Activated naive CD8-positive, alpha-beta T cell treated with anti-CD3 and anti-CD28 coated beads, Interleukin-2, amount 50 U/mL, for 24 hours (primary cell): Measurements from ENCODE around the gene RAB11FIP3.
"Not testable (repeated sequence)": the region's sequence is repeated elsewhere in the genome, so short reads cannot be mapped to it uniquely, and the experiment has no call there.

Experiments used
- ATAC-seq: fragments of 150-1000 bp; cut with Tn5 transposase; one replicate; pipeline ENCODE4 v1.10.0; 2021
- DNase-seq: peaks from one replicate; pipeline ENCODE4 v3.0.0; 2021
- H3K27ac Mint-ChIP-seq: one replicate; pipeline ENCODE4 v1.8.0; 2021; ENCODE audit warnings: mild to moderate bottlenecking, mixed read lengths
- H3K27me3 Mint-ChIP-seq: one replicate; pipeline ENCODE4 v1.8.0; 2021; ENCODE audit warnings: mixed read lengths
- H3K36me3 Mint-ChIP-seq: one replicate; pipeline ENCODE4 v1.8.0; 2021; ENCODE audit warnings: low read depth, mixed read lengths
- H3K4me1 Mint-ChIP-seq: one replicate; pipeline ENCODE4 v1.8.0; 2021; ENCODE audit warnings: mixed read lengths
- H3K4me3 Mint-ChIP-seq: one replicate; pipeline ENCODE4 v1.8.0; 2021; ENCODE audit warnings: mild to moderate bottlenecking, moderate library complexity, mixed read lengths
- H3K9me3 Mint-ChIP-seq: one replicate; pipeline ENCODE4 v1.8.0; 2021; ENCODE audit warnings: mixed read lengths

RAB11FIP3 gene

DNA sequence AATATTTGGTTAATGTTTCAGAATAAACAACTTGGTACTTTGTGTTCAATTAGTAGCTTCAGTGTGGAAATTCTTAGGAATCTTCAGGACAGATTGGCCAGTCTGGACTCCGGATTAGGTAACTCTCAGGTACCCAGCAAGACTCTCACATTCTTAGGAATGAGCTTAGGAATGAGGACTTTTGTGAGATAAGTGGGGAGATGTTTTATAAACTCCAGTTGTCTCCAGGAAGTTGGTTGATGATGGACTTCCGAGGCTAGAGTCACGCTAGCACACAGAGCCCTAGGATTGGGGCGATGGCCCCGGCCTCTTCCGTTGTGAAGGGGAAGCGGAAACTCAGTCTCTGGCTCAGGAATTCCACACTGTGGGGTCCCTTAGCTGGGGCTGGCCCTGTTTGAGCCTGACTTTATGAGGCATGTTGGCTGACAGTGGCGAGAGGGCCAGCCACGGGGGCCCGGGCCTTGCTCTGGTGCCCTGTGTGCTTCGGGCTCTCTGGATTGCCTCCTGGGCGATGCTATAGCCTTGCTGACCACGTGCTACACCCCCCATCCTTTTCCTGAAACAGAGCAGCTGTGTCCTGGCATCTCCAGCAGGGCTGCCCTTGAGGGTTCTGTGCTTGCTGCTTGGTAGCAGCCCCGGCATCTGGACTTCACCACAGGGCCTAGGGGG, 32.4 kb downstream of the RAB11FIP3 start:
- no peak for ATAC-seq
- no peak overlapping the region for H3K27ac Mint-ChIP-seq

DNA sequence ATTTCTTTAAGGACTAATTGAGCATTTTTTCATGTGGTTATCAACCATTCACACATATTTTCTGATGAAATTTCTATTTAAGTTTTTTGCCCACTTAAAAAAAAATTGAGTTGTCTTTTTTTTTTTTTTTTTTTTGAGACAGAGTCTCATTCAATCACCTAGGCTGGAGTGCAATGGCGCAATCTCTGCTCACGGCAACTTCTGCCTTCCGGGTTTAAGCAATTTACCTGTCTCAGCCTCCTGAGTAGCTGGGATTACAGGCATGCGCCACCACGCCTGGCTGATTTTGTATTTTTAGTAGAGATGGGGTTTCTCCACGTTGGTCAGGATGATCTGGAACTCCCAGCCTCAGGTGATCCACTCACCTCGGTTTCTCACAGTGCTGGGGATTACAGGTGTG, 34.3 kb downstream of the RAB11FIP3 start:
- Mint-ChIP-seq H3K36me3 (peaks cover 9% of the 10 kb centered on the region), H3K4me1 (peaks cover 2% of the 10 kb centered on the region), H3K9me3 (no peaks in the 10 kb centered on the region), H3K4me3 (no peak overlapping the region), H3K27me3 (no peaks in the 10 kb centered on the region), H3K27ac (no peak overlapping the region)
- DNase-seq (no peak), ATAC-seq (no peak)

More for the DNA sequence above, 32.4 kb downstream of the RAB11FIP3 start:
- no peaks in the 10 kb centered on the region for H3K9me3 Mint-ChIP-seq
- H3K27me3 Mint-ChIP-seq: no peaks in the 10 kb centered on the region
- peaks cover 6% of the 10 kb centered on the region for H3K36me3 Mint-ChIP-seq
- H3K4me1 Mint-ChIP-seq: peaks cover 2% of the 10 kb centered on the region
- H3K4me3 Mint-ChIP-seq: no peak overlapping the region
- no peak for DNase-seq

DNA sequence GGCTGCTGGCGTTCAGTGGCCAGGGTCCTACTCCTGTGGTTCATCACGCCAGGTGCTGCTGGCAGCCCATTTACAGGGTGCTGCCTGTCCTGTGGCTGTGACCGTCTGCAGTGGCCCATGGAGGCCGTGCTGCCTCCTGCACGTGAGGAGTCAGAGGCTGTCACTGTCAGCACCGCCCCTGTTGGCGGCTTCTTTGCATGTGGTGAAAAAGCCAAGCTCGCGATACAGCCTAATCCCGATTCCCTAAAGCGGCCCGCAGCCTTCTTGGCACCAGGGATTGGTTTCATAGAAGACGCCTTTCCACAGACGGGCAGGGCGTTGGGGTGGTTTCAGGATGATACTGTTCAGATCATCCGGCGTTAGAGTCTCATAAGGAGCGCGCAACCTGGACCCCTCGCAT, 35.3 kb downstream of the RAB11FIP3 start:
- Mint-ChIP-seq H3K27me3 (no peaks in the 10 kb centered on the region), H3K27ac (no peak overlapping the region), H3K4me3 (no peak overlapping the region), H3K9me3 (no peaks in the 10 kb centered on the region), H3K36me3 (peaks cover 9% of the 10 kb centered on the region), H3K4me1 (peaks cover 2% of the 10 kb centered on the region)
- ATAC-seq (no peak), DNase-seq (no peak)

DNA sequence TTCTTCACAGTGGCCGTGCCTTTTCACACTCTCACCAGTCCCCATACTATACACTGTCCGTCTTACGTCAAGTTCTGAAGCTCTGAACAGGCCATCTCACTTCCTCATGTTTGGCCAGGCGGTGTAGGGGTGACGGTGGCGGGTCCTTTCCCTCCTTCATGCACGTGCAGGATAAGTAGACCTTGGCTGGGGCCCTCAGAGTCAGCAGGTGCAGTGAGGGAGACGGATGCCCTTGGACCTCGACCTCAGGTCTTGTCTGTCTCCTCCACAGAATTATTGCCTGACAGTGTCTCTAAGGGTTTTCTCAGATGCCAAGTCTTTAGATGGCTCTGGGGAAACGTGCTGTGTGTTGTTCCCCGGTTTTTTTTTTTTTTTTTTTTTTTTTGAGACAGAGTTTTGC, 37.6 kb downstream of the RAB11FIP3 start:
- Mint-ChIP-seq H3K27ac (no peak overlapping the region), H3K4me1 (peaks cover 4% of the 10 kb centered on the region), H3K27me3 (no peaks in the 10 kb centered on the region), H3K9me3 (no peaks in the 10 kb centered on the region), H3K4me3 (no peak overlapping the region), H3K36me3 (peaks cover 9% of the 10 kb centered on the region)
- ATAC-seq (no peak), DNase-seq (no peak)

DNA sequence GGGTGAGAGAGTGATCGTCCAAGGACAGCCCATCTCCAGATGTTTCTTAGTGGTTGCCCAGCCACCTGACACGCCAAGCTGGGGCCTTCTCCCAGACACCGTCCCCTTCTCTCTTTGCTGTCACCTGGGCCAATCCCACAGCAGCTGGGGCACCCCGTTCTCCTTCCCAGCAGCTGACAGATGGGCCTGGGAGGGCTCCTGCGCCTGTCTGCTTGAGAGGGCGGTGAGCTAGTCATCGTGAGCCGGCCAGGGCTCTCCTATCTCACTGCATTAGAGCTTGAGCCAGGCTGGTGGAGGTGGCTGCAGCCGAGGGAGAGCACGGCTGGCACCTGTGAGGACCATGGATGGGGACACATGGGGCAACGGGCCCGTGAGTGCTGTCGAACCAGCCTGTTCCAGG, 41.2 kb downstream of the RAB11FIP3 start:
- Mint-ChIP-seq H3K4me1 (peaks cover 2% of the 10 kb centered on the region), H3K27me3 (no peaks in the 10 kb centered on the region), H3K4me3 (no peak overlapping the region), H3K27ac (no peak overlapping the region), H3K36me3 (peaks cover 5% of the 10 kb centered on the region), H3K9me3 (no peaks in the 10 kb centered on the region)
- ATAC-seq: no peak
- DNase-seq: no peak

DNA sequence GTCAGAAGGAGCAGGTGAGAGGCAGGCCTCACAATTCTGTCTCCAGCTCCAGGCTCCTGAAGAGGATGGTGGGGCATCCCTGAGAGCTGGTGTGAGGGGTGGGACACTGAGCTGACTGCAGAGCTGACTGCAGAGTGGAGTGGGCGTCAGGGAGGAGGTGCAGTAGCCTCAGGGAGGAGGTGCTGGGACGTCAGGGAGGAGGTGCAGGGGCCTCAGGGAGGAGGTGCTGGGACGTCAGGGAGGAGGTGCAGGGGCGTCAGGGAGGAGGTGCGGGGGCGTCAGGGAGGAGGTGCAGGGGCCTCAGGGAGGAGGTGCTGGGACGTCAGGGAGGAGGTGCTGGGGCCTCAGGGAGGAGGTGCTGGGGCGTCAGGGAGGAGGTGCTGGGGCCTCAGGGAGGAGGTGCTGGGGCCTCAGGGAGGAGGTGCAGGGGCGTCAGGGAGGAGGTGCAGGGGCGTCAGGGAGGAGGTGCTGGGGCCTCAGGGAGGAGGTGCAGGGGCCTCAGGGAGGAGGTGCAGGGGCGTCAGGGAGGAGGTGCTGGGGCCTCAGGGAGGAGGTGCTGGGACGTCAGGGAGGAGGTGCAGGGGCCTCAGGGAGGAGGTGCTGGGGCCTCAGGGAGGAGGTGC, 41.9 kb downstream of the RAB11FIP3 start:
- H3K4me3 Mint-ChIP-seq, H3K27ac Mint-ChIP-seq, H3K9me3 Mint-ChIP-seq, DNase-seq, H3K27me3 Mint-ChIP-seq, ATAC-seq, H3K36me3 Mint-ChIP-seq, H3K4me1 Mint-ChIP-seq: not testable (repeated sequence)

DNA sequence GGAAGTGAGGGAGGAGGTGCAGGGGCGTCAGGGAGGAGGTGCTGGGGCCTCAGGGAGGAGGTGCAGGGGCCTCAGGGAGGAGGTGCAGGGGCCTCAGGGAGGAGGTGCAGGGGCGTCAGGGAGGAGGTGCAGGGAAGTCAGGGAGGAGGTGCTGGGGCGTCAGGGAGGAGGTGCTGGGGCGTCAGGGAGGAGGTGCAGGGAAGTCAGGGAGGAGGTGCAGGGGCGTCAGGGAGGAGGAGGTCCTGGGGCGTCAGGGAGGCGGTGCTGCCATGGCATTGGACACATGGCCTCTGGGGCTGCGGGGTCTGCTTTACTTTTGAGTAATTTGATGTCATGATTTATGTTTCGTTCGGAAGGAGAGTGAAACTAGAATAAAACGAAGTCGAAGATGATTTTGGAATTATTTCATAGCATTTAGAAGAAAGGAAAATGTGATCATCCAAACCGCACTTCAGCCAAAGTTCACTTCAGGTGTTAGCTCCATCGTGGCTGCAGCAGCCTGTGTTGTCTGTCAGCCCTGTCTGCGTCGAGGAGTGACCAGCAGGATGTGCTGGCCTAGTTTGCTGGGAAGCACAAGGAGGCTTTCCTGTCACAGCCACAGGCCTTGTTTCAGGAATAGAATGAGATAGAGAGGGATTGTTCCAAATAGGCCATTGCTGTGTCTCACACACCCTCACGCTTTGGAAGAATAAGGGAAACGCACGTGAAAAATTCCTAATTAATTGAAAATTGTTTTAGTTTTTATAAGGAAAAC, 42.8 kb downstream of the RAB11FIP3 start:
- Mint-ChIP-seq H3K36me3 (no peaks in the 10 kb centered on the region), H3K9me3 (no peaks in the 10 kb centered on the region), H3K4me3 (no peak overlapping the region), H3K27ac (no peak overlapping the region), H3K4me1 (peaks cover 2% of the 10 kb centered on the region), H3K27me3 (no peaks in the 10 kb centered on the region)
- ATAC-seq (no peak), DNase-seq (no peak)

DNA sequence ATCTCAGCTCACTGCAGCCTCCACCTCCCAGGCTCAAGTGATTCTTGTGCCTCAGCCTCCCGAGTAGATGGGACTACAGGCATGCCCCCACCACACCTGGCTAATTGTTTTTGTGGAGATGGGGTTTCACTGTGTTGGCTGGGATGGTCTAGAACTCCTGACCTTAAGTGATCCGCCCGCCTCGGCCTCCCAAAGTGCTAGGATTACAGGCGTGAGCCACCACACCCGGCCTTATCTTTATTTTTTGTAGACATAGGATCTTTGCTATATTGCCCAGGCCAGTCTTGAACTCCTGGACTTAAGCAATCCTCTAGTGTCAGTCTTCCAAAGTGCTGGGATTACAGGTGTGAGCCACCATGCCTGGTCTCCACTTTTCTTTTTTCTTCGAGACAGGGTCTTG, 44.0 kb downstream of the RAB11FIP3 start:
- not testable (repeated sequence) for H3K27ac Mint-ChIP-seq, H3K4me3 Mint-ChIP-seq, H3K9me3 Mint-ChIP-seq, DNase-seq, ATAC-seq, H3K27me3 Mint-ChIP-seq, H3K4me1 Mint-ChIP-seq, H3K36me3 Mint-ChIP-seq

DNA sequence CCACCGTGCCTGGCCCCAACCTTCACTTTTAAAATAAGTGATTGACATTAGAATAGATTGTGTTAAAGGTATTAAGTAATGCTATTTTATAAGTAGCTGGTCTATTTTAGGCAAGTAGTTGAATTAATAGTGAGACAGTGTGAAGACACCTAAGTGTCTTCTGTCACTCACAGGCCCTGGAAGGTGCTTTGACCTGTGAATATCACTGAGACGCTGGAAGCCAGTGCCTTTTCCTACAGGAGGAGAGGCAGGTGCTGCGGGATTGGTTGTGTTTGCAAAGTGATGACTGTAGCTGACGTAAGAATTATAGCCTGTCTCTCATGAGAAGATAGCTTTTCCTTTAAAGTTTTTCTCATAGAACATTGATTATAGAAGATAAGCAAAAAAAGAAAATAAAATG, 45.0 kb downstream of the RAB11FIP3 start:
- DNase-seq (no peak), ATAC-seq (no peak)
- Mint-ChIP-seq H3K27me3 (no peaks in the 10 kb centered on the region), H3K36me3 (peaks cover 3% of the 10 kb centered on the region), H3K4me1 (peaks cover 2% of the 10 kb centered on the region), H3K4me3 (no peak overlapping the region), H3K27ac (no peak overlapping the region), H3K9me3 (no peaks in the 10 kb centered on the region)

DNA sequence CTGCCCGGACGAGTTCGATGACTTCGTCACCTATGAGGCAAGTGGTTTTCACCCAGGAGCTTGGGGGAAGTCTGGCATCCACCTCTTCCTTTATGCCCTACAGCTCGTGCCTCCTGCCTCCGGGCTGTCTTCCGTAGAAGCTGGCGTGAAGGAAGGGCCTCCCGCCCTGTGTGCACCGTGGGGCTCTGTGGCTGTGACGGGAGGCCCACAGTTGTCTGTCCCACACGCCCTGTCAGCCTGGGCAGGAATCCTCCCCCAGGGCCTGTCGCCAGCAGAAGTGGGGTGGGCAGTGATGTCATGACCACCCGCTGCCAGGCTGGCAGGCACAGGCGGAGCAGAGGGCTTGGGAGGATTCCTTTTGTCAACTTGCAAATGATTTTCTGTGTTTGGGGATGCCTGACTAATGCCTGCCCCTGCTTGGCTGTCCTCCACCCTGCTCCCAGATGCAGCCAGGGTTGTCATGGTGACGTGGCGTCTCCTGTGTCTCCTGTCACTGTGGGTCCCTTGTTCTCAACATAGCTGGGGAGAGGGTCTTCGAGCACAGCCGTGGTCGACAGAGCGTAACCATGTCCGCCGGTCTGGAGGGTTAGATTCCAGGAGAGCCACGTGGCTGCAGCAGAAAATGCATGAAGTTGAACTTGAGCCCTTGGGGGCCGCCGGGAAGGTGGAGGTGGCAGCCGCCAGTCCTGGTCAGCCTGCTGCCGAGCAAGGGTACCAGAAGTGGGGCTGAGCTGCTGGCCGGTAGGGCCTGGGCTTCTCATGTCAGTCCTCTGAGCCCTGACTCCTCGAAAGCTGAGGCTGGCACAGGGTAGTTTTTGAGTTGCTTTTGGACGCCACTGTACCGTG, 46.1 kb downstream of the RAB11FIP3 start:
- no peaks in the 10 kb centered on the region for H3K9me3 Mint-ChIP-seq

DNA sequence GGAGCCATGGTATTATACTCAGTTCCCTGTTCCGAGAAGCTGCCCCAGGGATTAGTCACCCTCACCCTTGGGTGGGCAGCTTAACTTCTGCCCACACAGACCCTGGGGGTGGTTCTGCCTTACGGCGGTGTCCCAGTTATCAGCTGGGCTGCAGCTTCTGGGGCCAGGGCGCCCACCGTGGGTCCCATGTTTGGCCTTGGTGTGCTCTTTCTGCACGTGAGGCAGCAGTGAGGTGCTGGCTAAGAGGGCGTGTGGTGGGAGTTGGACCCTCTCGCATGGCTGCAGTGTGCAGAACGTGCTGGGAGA, 46.7 kb downstream of the RAB11FIP3 start:
- H3K4me1 Mint-ChIP-seq: peaks cover under 1% of the 10 kb centered on the region
- no peak for ATAC-seq
- no peak overlapping the region for H3K4me3 Mint-ChIP-seq
- H3K9me3 Mint-ChIP-seq: no peaks in the 10 kb centered on the region
- no peak for DNase-seq
- peaks cover 3% of the 10 kb centered on the region for H3K36me3 Mint-ChIP-seq
- H3K27me3 Mint-ChIP-seq: no peaks in the 10 kb centered on the region
- H3K27ac Mint-ChIP-seq: no peak overlapping the region

More for the DNA sequence above, 46.1 kb downstream of the RAB11FIP3 start:
- Mint-ChIP-seq H3K27me3 (no peaks in the 10 kb centered on the region), H3K36me3 (peaks cover 3% of the 10 kb centered on the region), H3K4me3 (no peak overlapping the region), H3K4me1 (peaks cover 2% of the 10 kb centered on the region), H3K27ac (no peak overlapping the region)
- ATAC-seq (no peak), DNase-seq (no peak)

DNA sequence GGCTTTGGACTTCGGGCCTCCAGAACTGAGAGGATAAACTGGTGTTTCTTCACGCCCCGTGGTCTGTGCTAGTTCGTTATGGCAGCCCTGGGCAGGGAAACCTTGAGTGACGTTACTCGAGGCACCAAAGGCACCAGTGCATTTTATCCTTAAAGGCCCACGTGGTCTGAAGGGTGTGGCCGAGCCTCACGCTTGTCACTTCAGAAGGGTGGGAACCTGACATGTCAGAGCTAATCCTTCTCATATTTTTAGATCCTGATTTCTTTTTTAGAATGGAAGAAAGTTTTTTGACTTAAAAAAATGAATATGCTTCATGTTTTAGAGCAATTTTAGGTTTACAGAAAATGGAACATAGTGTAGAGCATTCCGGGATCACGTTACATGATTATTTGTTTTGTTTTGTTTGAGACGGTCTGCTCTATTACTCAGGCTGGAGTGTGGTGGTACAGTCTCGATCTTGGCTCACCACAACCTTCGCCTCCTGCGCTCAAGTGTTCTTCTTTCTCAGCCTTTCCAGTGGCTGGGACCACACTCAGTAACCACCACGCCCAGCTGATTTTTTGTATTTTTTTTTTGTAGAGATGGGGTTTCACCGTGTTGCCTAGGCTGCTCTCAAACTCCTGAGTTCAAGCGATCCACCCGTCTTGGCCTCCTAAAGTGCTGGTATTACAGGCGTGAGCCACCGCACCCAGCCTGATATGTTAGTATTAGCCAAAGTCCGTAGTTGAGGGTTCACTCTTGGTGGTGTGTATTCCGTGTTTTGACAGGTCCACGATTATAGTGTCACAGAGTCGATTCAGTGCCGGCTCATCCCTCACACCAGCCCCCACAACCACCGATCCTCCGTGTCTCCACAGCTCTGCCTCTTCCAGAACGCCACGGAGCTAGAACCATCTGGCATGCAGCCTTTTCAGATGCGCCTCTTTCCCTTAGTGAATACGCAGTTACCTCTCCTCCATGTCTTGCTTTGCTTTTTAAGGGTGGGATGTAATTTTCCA, 47.9 kb downstream of the RAB11FIP3 start:
- DNase-seq (no peak), ATAC-seq (no peak)
- H3K9me3 Mint-ChIP-seq: no peaks in the 10 kb centered on the region
- peaks cover 3% of the 10 kb centered on the region for H3K36me3 Mint-ChIP-seq
- H3K27me3 Mint-ChIP-seq: no peaks in the 10 kb centered on the region
- no peak overlapping the region for H3K4me3 Mint-ChIP-seq
- H3K27ac Mint-ChIP-seq: no peak overlapping the region
- H3K4me1 Mint-ChIP-seq: no peaks in the 10 kb centered on the region

DNA sequence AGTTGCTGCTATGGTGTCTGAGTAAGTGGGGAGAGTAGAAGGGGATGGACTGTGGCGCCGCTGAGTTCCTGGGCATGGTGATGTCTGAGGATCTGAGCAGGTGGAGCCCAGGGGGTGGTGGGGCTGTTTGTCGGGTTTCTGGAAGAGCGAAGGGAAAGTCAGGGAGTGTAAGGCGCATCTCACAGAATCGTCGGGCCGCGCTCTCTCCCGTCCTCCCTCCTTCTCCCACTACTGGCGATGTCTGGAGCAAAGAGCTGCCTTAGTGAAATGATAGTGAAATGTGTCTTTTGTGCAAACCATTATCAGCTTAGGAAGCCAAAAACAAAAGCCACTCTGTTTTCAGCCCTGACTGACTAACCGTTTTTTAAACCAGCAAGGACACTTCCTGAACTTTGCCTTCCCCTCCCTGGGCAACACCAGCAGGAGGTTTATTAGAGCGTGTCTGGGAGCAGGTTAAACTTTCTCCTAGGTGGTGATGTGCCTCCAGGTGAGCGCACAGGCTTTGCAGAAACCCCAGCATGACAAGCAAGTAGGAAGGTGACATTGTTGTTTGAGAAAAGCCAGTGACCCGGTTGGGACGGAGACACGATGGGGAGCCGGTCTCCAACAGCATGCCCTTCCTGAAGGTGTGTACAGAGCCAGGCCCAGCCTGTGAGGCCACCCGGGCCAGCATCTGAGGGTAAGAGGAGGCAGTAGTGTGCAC, 49.1 kb downstream of the RAB11FIP3 start:
- Mint-ChIP-seq H3K9me3 (no peaks in the 10 kb centered on the region), H3K27me3 (no peaks in the 10 kb centered on the region), H3K4me1 (no peaks in the 10 kb centered on the region), H3K27ac (no peak overlapping the region), H3K36me3 (peaks cover 3% of the 10 kb centered on the region), H3K4me3 (no peak overlapping the region)
- ATAC-seq (no peak), DNase-seq (no peak)
